Rectal smooth muscle tissue (tissue), 1 donor: ENCODE data around the gene DNM1.

Experiments used
- H3K27ac ChIP-seq: one replicate; pipeline ENCODE4 v1.7.0; 2013; ENCODE audit warnings: low read depth, low read length, inconsistent platforms
- H3K27me3 ChIP-seq: one replicate; pipeline ENCODE4 v1.7.0; 2013; ENCODE audit warnings: low read length; ENCODE audit not compliant: control insufficient read depth, insufficient read depth
- H3K36me3 ChIP-seq: one replicate; pipeline ENCODE4 v1.7.0; 2013; ENCODE audit warnings: low read length; ENCODE audit not compliant: control insufficient read depth, insufficient read depth
- H3K4me1 ChIP-seq: one replicate; pipeline ENCODE4 v1.7.0; 2013; ENCODE audit warnings: low read length; ENCODE audit not compliant: control insufficient read depth, insufficient read depth
- H3K4me3 ChIP-seq: one replicate; pipeline ENCODE4 v1.7.0; 2013; ENCODE audit warnings: low read length
- H3K9ac ChIP-seq: one replicate; pipeline ENCODE4 v1.7.0; 2013; ENCODE audit warnings: low read length

DNM1 gene

GRCh38 chr9:128254855-128255759 lies 51.9 kb downstream of the DNM1 start:
- H3K36me3 ChIP-seq, result peaks cover 24% of the 10 kb centered on the region
- no peak overlapping the region for H3K27ac ChIP-seq
- no peak overlapping the region for H3K4me3 ChIP-seq
- H3K27me3 ChIP-seq, result peaks cover 5% of the 10 kb centered on the region
- H3K4me1 ChIP-seq, result peaks cover 2% of the 10 kb centered on the region
- no peak overlapping the region for H3K9ac ChIP-seq

- Histone ChIP-seq H3K27me3 (no peaks in the 10 kb centered on the region), H3K9ac (no peak overlapping the region), H3K36me3 (peaks cover 40% of the 10 kb centered on the region), H3K4me3 (no peak overlapping the region), H3K4me1 (no peaks in the 10 kb centered on the region), H3K27ac (no peak overlapping the region)
Measured at GRCh38 chr9:128257086-128257825, 54.1 kb downstream of the DNM1 start.

- Histone ChIP-seq H3K27ac (no peak overlapping the region), H3K4me1 (no peaks in the 10 kb centered on the region), H3K27me3 (no peaks in the 10 kb centered on the region), H3K4me3 (no peak overlapping the region), H3K36me3 (peaks cover 45% of the 10 kb centered on the region), H3K9ac (no peak overlapping the region)
Measured at GRCh38 chr9:128257907-128258306, 54.7 kb downstream of the DNM1 start.

GRCh38 chr9:128258326-128258725 lies 55.1 kb downstream of the DNM1 start:
- no peaks in the 10 kb centered on the region for H3K27me3 ChIP-seq
- H3K36me3 ChIP-seq, result peaks cover 48% of the 10 kb centered on the region
- no peaks in the 10 kb centered on the region for H3K4me1 ChIP-seq
- no peak overlapping the region for H3K27ac ChIP-seq
- no peak overlapping the region for H3K9ac ChIP-seq
- H3K4me3 ChIP-seq, result no peak overlapping the region

- H3K36me3 ChIP-seq, result peaks cover 48% of the 10 kb centered on the region
- no peak overlapping the region for H3K9ac ChIP-seq
- H3K27me3 ChIP-seq, result no peaks in the 10 kb centered on the region
- H3K4me1 ChIP-seq, result no peaks in the 10 kb centered on the region
- no peak overlapping the region for H3K27ac ChIP-seq
- no peak overlapping the region for H3K4me3 ChIP-seq
Measured at GRCh38 chr9:128259156-128259555, 56.0 kb downstream of the DNM1 start.

- no peak overlapping the region for H3K4me3 ChIP-seq
- H3K4me1 ChIP-seq, result no peaks in the 10 kb centered on the region
- peaks cover 48% of the 10 kb centered on the region for H3K36me3 ChIP-seq
- no peak overlapping the region for H3K27ac ChIP-seq
- H3K9ac ChIP-seq, result no peak overlapping the region
- no peaks in the 10 kb centered on the region for H3K27me3 ChIP-seq
Measured at GRCh38 chr9:128260340-128260739, 57.2 kb downstream of the DNM1 start.

- Histone ChIP-seq H3K27me3 (no peaks in the 10 kb centered on the region), H3K4me3 (no peak overlapping the region), H3K27ac (no peak overlapping the region), H3K4me1 (no peaks in the 10 kb centered on the region), H3K36me3 (peaks cover 57% of the 10 kb centered on the region), H3K9ac (no peak overlapping the region)
Measured at GRCh38 chr9:128262687-128263086, 59.5 kb downstream of the DNM1 start.

- Histone ChIP-seq H3K36me3 (peaks cover 40% of the 10 kb centered on the region), H3K4me1 (no peaks in the 10 kb centered on the region), H3K4me3 (no peak overlapping the region), H3K9ac (no peak overlapping the region), H3K27me3 (no peaks in the 10 kb centered on the region), H3K27ac (no peak overlapping the region)
Measured at GRCh38 chr9:128265348-128265847, 62.2 kb downstream of the DNM1 start.

GRCh38 chr9:128266868-128267590 lies 63.9 kb downstream of the DNM1 start:
- Histone ChIP-seq H3K27me3 (no peaks in the 10 kb centered on the region), H3K4me1 (no peaks in the 10 kb centered on the region), H3K36me3 (peaks cover 36% of the 10 kb centered on the region), H3K4me3 (no peak overlapping the region), H3K9ac (no peak overlapping the region), H3K27ac (no peak overlapping the region)

GRCh38 chr9:128271112-128271511 lies 67.9 kb downstream of the DNM1 start:
- H3K36me3 ChIP-seq, result peaks cover 30% of the 10 kb centered on the region
- no peak overlapping the region for H3K9ac ChIP-seq
- no peak overlapping the region for H3K27ac ChIP-seq
- H3K27me3 ChIP-seq, result no peaks in the 10 kb centered on the region
- no peak overlapping the region for H3K4me3 ChIP-seq
- peaks cover 4% of the 10 kb centered on the region for H3K4me1 ChIP-seq

GRCh38 chr9:128271512-128271911 lies 68.3 kb downstream of the DNM1 start:
- H3K4me1 ChIP-seq, result peaks cover 4% of the 10 kb centered on the region
- H3K4me3 ChIP-seq, result no peak overlapping the region
- H3K27ac ChIP-seq, result no peak overlapping the region
- H3K36me3 ChIP-seq, result peaks cover 30% of the 10 kb centered on the region
- no peak overlapping the region for H3K9ac ChIP-seq
- no peaks in the 10 kb centered on the region for H3K27me3 ChIP-seq

GRCh38 chr9:128274245-128274644 lies 71.1 kb downstream of the DNM1 start:
- Histone ChIP-seq H3K9ac (no peak overlapping the region), H3K4me1 (peaks cover 7% of the 10 kb centered on the region), H3K4me3 (peak overlapping the region; percentile 68), H3K36me3 (peaks cover 14% of the 10 kb centered on the region), H3K27ac (no peak overlapping the region), H3K27me3 (no peaks in the 10 kb centered on the region)
